Tibial artery (tissue), 4 donors: ENCODE measurements around the gene SNRNP48.

ENCODE experiments used
- DNase-seq, 2 donors: peaks; one replicate each; pipeline ENCODE4 v3.0.0-alpha.2; 2019
- H3K27ac ChIP-seq, 2 donors: fragments of 200-600 bp; sonication (generic) in 1 of 2; 1 replicate in 1 of 2; 2 replicates in 1 of 2; pipeline ENCODE4 v1.5.1; 2018 to 2019; ENCODE audit warnings: mild to moderate bottlenecking in 1 of 2
- H3K27me3 ChIP-seq, 2 donors: fragments of 200-600 bp; sonication (generic) in 1 of 2; one replicate each; pipeline versions ENCODE4 v1.5.1 to v1.6.0; 2016 to 2019
- H3K36me3 ChIP-seq, 3 donors: fragments of 200-600 bp; sonication (generic) in 2 of 3; one replicate each; pipeline ENCODE4 v1.5.1; 2016 to 2019; ENCODE audit warnings: mild to moderate bottlenecking in 2 of 3
- H3K4me1 ChIP-seq, 4 donors: fragments of 200-600 bp; sonication (generic) in 2 of 4; 1 replicate in 3 of 4; 2 replicates in 1 of 4; pipeline ENCODE4 v1.5.1; 2016 to 2019
- H3K4me3 ChIP-seq, 2 donors: fragments of 200-600 bp; sonication (generic) in 1 of 2; 1 replicate in 1 of 2; 2 replicates in 1 of 2; pipeline ENCODE4 v1.5.1; 2018 to 2019; ENCODE audit warnings: mild to moderate bottlenecking in 2 of 2
- H3K9me3 ChIP-seq, 3 donors: fragments of 200-600 bp; sonication (generic) in 1 of 3; one replicate each; pipeline ENCODE4 v1.5.1; 2016 to 2019
- CTCF ChIP-seq, 2 experiments: fragments of 200-600 bp in 1 of 2; fragments of 450-650 bp in 1 of 2; IDR thresholded peaks; one replicate each; pipeline ENCODE4 v1.5.1; 2017 to 2019; ENCODE audit warnings: antibody characterized with exemption in 2 of 2, mild to moderate bottlenecking in 1 of 2, moderate library complexity in 1 of 2
- intact Hi-C: fragments of 100-400 bp; cut with DNase I; formaldehyde crosslinking; loops from one replicate; pipeline ENCODE4 v1.15.0; 2023; ENCODE audit warnings: low total_unique reads

The SNRNP48 gene

GRCh38 chr6:7642791-7643190 lies 52.8 kb downstream of the SNRNP48 start:
- Histone ChIP-seq H3K27me3 (no peaks in the 10 kb centered on the region), H3K4me1 (no peaks in the 10 kb centered on the region), H3K4me3 (no peak overlapping the region), H3K27ac (no peak overlapping the region), H3K36me3 (no peaks in the 10 kb centered on the region), H3K9me3 (no peaks in the 10 kb centered on the region)
- TF ChIP-seq CTCF (IDR thresholded peaks at IDR 0.05), result no peak
- intact Hi-C loops, result no loop called here
- DNase-seq, result no peak

GRCh38 chr6:7644417-7644816 lies 54.4 kb downstream of the SNRNP48 start:
- intact Hi-C loops, result no loop called here
- TF ChIP-seq CTCF (IDR thresholded peaks at IDR 0.05), result no peak
- H3K9me3 ChIP-seq, result no peaks in the 10 kb centered on the region
- H3K4me3 ChIP-seq, result no peak overlapping the region
- H3K36me3 ChIP-seq, result no peaks in the 10 kb centered on the region
- no peak overlapping the region for H3K27ac ChIP-seq
- H3K4me1 ChIP-seq, result no peaks in the 10 kb centered on the region
- H3K27me3 ChIP-seq, result no peaks in the 10 kb centered on the region
- DNase-seq, result no peak

- intact Hi-C loops, result no loop called here
- Histone ChIP-seq H3K9me3 (no peaks in the 10 kb centered on the region), H3K36me3 (no peaks in the 10 kb centered on the region), H3K4me1 (no peaks in the 10 kb centered on the region), H3K4me3 (no peak overlapping the region), H3K27me3 (no peaks in the 10 kb centered on the region), H3K27ac (no peak overlapping the region)
- no peak for DNase-seq
- no peak for TF ChIP-seq CTCF (IDR thresholded peaks at IDR 0.05)
Measured at GRCh38 chr6:7646394-7646793, 56.4 kb downstream of the SNRNP48 start.

GRCh38 chr6:7647504-7647903 lies 57.5 kb downstream of the SNRNP48 start:
- DNase-seq, result no peak
- Histone ChIP-seq H3K36me3 (no peaks in the 10 kb centered on the region), H3K27me3 (no peaks in the 10 kb centered on the region), H3K9me3 (no peaks in the 10 kb centered on the region), H3K27ac (no peak overlapping the region), H3K4me1 (no peaks in the 10 kb centered on the region), H3K4me3 (no peak overlapping the region)
- intact Hi-C loops, result no loop called here
- TF ChIP-seq CTCF (IDR thresholded peaks at IDR 0.05), result no peak

GRCh38 chr6:7649037-7649810 lies 59.2 kb downstream of the SNRNP48 start:
- H3K4me3 ChIP-seq, result no peak overlapping the region
- no peaks in the 10 kb centered on the region for H3K36me3 ChIP-seq
- H3K27me3 ChIP-seq, result no peaks in the 10 kb centered on the region
- no peak for TF ChIP-seq CTCF (IDR thresholded peaks at IDR 0.05)
- H3K9me3 ChIP-seq, result no peaks in the 10 kb centered on the region
- intact Hi-C loops, result no loop called here
- no peak overlapping the region for H3K27ac ChIP-seq
- no peaks in the 10 kb centered on the region for H3K4me1 ChIP-seq
- DNase-seq, result no peak
